Subcutaneous abdominal adipose tissue (tissue), 5 donors: ENCODE data around the gene POU2F2.

Experiments used
- H3K27ac ChIP-seq: one replicate; pipeline ENCODE4 v1.7.0; 2013; ENCODE audit warnings: low read depth, mild to moderate bottlenecking, inconsistent platforms, low read length, moderate library complexity
- H3K27me3 ChIP-seq, 5 donors: one replicate each; pipeline ENCODE4 v1.7.0; 2013; ENCODE audit warnings: low read length in 5 of 5, inconsistent platforms in 1 of 5; ENCODE audit not compliant: control insufficient read depth in 5 of 5, insufficient read depth in 4 of 5
- H3K36me3 ChIP-seq, 5 donors: one replicate each; pipeline ENCODE4 v1.7.0; 2013; ENCODE audit warnings: low read length in 5 of 5; ENCODE audit not compliant: control insufficient read depth in 5 of 5, insufficient read depth in 5 of 5
- H3K4me1 ChIP-seq, 5 donors: one replicate each; pipeline ENCODE4 v1.7.0; 2013; ENCODE audit warnings: low read length in 5 of 5, mild to moderate bottlenecking in 3 of 5, moderate library complexity in 1 of 5; ENCODE audit not compliant: control insufficient read depth in 5 of 5, insufficient read depth in 5 of 5
- H3K4me3 ChIP-seq, 5 donors: one replicate each; pipeline ENCODE4 v1.7.0; 2013; ENCODE audit warnings: low read length in 5 of 5, low read depth in 1 of 5
- H3K9ac ChIP-seq, 5 donors: one replicate each; pipeline ENCODE4 v1.7.0; 2013; ENCODE audit warnings: low read length in 5 of 5, mild to moderate bottlenecking in 4 of 5, moderate library complexity in 3 of 5
- H3K9me3 ChIP-seq, 5 donors: one replicate each; pipeline ENCODE4 v1.7.0; 2013; ENCODE audit warnings: low read length in 5 of 5; ENCODE audit not compliant: control insufficient read depth in 5 of 5
- donor health status: healthy.
- donor health status: healthy.
- donor health status: healthy.
- donor health status: healthy.
- donor health status: healthy.

The POU2F2 gene

DNA sequence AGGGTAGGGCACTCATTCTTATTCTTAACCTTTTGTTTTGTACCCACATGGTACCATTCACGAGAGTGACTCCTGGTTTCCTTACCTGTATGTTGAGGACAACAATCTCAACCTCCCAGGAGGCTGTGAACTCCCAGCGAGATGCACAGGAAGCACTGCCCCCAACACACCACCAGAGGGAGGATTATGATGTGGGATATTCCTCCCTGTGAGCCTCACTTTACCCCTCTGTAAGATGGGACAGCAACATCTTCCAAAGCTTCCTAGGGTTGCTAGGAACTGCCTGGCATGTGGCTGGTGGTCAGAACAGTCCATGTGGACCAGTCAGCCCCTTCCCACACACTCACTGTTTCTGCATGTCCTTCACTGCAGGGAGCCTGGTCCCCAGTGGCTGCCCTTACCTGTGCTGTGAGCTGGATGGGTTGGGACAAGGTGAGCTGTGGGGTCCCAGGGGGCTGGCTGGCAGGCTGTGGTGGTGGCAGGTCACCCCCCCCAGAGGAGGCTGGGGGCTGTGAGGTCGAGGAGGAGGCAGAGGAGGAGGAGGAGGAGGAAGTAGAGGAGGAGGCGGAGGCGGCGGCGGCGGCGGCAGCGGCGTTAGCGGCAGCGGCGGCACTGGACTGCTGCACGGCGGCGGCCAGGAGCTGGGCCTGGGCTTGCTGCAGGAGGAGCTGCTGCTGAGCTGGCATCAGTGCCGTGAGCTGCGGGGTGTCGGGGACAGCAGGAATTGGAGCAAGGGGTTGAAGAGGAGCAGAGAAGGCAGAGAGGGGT lies 15.8 kb downstream of the POU2F2 start:
- peaks cover 0 to 9% (median 0%) of the 10 kb centered on the region in 5 donors for H3K36me3 ChIP-seq
- H3K4me3 ChIP-seq, result no peak overlapping the region
- peaks cover 0 to 4% (median 2%) of the 10 kb centered on the region in 5 donors for H3K27me3 ChIP-seq
- H3K4me1 ChIP-seq, result peaks cover 3 to 18% (median 11%) of the 10 kb centered on the region in 5 donors
- H3K27ac ChIP-seq, result no peak overlapping the region
- H3K9me3 ChIP-seq, result no peaks in the 10 kb centered on the region
- H3K9ac ChIP-seq, result no peak overlapping the region

DNA sequence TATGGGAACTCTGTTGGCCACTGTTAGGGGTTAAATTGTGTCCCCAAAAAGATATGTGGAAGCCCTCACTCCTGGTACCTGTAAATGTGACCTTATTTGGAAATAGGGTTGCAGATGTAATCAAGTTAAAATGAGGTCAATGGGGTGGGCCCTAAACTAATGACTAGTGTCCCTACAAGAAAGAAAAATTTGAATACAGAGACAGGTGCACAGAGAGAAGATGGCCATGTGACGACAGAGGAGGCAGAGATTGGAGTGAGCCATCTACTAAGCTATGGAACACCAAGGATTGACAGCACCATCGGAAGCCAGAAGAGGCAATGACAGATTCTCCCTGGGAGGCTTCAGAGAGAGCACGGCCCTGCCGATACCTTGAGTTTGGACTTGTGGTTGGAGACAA lies 16.5 kb downstream of the POU2F2 start:
- Histone ChIP-seq H3K27ac (no peak overlapping the region), H3K9ac (no peak overlapping the region), H3K36me3 (peaks cover 0 to 9% (median 0%) of the 10 kb centered on the region in 5 donors), H3K9me3 (no peaks in the 10 kb centered on the region), H3K4me1 (peaks cover 3 to 14% (median 10%) of the 10 kb centered on the region in 5 donors), H3K27me3 (peaks cover 0 to 4% (median 0%) of the 10 kb centered on the region in 5 donors), H3K4me3 (no peak overlapping the region)

DNA sequence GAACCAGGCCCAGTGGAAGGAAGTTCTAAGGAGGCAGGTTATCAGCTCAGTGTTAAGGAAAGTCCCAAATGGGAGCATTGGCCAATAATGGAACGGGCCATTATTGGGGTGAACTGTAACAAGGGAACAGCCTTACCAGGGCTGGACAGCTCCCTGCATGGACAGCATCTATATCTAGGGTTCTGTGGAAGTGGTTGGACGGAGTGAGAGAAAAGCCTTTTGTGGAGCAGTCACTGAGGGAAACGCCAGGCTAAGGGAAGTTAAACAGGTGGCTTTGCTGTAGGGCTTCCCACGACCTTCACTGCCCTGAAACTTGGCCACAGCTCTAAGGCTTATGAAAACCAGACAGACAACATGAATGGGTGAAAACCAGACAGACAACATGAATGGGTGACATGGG lies 17.0 kb downstream of the POU2F2 start:
- peaks cover 3 to 14% (median 9%) of the 10 kb centered on the region in 5 donors for H3K4me1 ChIP-seq
- H3K9ac ChIP-seq, result no peak overlapping the region
- peaks cover 0 to 4% (median 0%) of the 10 kb centered on the region in 5 donors for H3K27me3 ChIP-seq
- H3K36me3 ChIP-seq, result peaks cover 0 to 9% (median 0%) of the 10 kb centered on the region in 5 donors
- no peak overlapping the region for H3K27ac ChIP-seq
- no peak overlapping the region for H3K4me3 ChIP-seq
- H3K9me3 ChIP-seq, result no peaks in the 10 kb centered on the region

DNA sequence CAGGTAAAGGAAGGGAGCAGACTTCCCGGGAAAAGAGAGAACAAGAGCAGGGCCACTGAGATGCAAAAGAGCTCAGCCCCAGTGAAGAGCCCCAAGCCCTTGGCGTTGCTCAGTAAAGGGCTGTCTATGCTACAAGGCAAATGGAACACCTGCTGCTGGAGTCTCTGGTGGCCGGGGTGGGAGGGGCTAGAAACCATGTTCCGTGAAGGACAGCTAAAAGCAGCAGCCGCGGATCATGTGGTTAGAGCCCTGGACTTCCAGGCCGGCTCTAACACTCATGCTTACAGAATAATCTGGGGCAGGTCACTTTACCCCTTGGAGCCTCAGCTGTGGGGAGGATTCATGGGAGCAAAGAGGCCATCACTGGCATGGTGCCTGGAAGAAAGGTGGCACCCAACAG lies 17.8 kb downstream of the POU2F2 start:
- no peaks in the 10 kb centered on the region for H3K9me3 ChIP-seq
- H3K36me3 ChIP-seq, result peaks cover 0 to 9% (median 0%) of the 10 kb centered on the region in 5 donors
- no peak overlapping the region for H3K4me3 ChIP-seq
- H3K27me3 ChIP-seq, result peaks cover 0 to 4% (median 0%) of the 10 kb centered on the region in 5 donors
- peaks cover 3 to 14% (median 9%) of the 10 kb centered on the region in 5 donors for H3K4me1 ChIP-seq
- H3K27ac ChIP-seq, result no peak overlapping the region
- H3K9ac ChIP-seq, result no peak overlapping the region

DNA sequence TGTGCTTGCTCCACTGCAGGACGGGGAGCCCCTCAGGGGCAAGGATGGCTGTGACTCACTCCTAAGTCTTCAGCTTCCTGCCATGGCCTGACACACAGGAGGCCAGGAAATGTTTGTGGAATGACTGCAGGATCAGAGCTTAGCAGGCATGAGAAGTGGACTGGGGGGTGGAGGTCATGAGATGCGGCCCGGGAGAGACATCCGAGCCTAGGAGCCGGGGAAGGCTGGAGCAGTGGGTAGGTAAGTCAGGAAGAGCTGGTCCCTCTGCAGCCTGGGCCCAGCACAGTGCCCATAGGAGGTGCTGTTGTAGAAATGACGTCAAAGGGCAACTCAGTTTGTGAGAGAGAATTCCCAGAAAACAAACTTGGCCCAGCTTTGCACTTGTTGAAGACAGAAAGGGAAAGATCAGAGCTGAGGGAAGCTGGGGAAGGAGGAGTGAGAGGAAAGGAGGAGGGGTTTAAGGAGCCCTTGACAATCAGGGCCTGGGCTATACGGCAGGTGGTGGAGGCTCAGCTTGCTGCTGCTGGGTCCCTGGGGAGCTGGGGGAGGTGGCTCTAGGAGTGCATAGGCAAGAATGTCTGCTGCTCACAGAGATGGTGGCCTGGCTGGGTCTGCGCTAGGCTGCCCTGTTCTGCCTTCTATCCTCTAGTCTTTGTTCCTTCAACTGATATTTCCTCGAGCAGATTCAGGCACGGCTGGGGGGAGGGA lies 18.5 kb downstream of the POU2F2 start:
- Histone ChIP-seq H3K9me3 (no peaks in the 10 kb centered on the region), H3K9ac (no peak overlapping the region), H3K27ac (no peak overlapping the region), H3K36me3 (peaks cover 0 to 9% (median 0%) of the 10 kb centered on the region in 5 donors), H3K27me3 (peaks cover 0 to 4% (median 2%) of the 10 kb centered on the region in 5 donors), H3K4me1 (peaks cover 3 to 15% (median 11%) of the 10 kb centered on the region in 5 donors), H3K4me3 (no peak overlapping the region)

DNA sequence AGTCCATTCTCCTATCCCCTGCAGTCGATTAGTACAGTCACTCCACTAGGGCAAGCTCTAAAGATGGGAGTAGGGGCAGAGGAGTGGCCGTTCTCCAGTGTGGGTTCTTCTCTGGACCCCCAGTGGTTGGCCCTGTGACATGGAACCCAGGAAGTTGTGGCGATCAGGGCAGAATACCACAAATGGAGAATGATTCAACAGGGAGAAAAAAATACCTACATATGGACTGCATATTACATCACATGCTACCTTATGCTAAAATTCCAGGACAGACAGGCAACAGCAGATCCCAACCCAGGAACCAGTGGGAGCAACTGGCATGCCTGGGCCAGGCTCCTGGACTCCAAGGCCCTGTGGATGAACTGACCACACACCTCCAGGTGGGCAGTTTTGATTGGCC lies 20.4 kb downstream of the POU2F2 start:
- H3K4me3 ChIP-seq, result no peak overlapping the region
- H3K27ac ChIP-seq, result no peak overlapping the region
- peaks cover 3 to 19% (median 15%) of the 10 kb centered on the region in 5 donors for H3K4me1 ChIP-seq
- H3K36me3 ChIP-seq, result peaks cover 0 to 9% (median 0%) of the 10 kb centered on the region in 5 donors
- no peaks in the 10 kb centered on the region for H3K9me3 ChIP-seq
- no peak overlapping the region for H3K9ac ChIP-seq
- peaks cover 0 to 4% (median under 1%) of the 10 kb centered on the region in 5 donors for H3K27me3 ChIP-seq

DNA sequence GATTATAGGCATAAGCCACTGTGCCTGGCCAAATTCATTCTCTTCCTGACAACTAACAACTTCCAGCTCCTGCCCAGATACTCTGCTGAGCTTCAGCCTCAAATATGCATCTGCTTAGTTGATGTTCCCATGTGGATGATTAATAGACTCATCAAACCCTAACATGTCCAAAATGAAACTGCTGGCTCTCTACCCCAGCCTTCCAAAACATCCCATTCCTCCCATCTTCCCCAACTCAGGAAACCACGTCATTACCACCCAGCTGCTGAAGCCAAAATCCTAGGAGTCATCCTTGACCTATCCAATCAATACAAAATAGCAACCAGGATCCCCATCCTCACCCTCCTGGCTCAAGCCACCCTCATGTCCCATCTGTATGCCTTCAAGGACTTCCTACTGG lies 20.9 kb downstream of the POU2F2 start:
- Histone ChIP-seq H3K27ac (no peak overlapping the region), H3K27me3 (peaks cover 0 to 4% (median 0%) of the 10 kb centered on the region in 5 donors), H3K4me3 (no peak overlapping the region), H3K4me1 (peaks cover 3 to 19% (median 15%) of the 10 kb centered on the region in 5 donors), H3K9me3 (no peaks in the 10 kb centered on the region), H3K9ac (no peak overlapping the region), H3K36me3 (peaks cover 0 to 5% (median 0%) of the 10 kb centered on the region in 5 donors)

DNA sequence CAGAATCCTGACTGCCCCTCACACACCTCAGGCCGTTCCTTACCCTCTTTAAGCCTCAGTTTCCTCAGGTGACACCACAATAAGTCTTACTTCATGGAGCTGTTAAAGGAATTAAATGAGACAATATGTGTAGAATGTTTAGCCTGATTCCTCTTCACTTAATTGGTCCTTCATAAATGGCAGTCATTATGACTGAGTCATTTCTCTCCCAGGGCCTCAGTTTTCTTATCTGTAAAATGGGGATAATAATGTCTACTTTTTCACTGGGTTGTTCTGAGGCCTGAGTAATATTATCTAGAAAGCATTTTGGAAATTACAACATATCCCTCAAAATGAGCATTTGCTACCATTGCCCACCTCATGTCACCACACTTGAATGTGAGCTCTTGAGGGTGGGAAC lies 21.6 kb downstream of the POU2F2 start:
- peaks cover 3 to 19% (median 15%) of the 10 kb centered on the region in 5 donors for H3K4me1 ChIP-seq
- H3K9me3 ChIP-seq, result no peaks in the 10 kb centered on the region
- H3K27me3 ChIP-seq, result peaks cover 0 to 7% (median 0%) of the 10 kb centered on the region in 5 donors
- H3K9ac ChIP-seq, result no peak overlapping the region
- no peak overlapping the region for H3K4me3 ChIP-seq
- H3K27ac ChIP-seq, result no peak overlapping the region
- peaks cover 0 to 3% (median 0%) of the 10 kb centered on the region in 5 donors for H3K36me3 ChIP-seq

DNA sequence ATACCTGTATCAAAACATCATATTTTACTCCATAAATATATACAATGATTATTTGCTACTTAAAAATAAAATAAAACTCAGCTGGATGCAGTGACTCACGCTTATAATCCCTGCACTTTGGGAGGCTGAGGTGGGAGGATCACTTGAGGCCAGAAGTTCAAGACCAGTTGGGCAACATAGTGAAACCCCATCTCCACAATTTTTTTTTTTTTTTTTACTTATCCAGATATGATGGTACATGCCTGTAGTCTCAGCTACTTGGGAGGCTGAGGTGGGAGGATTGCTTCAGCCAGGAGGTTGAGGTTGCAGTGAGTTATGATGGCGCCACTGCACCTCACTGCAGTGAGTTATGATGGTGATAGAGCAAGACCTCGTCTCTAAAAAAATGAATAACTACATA lies 22.4 kb downstream of the POU2F2 start:
- no peak overlapping the region for H3K9ac ChIP-seq
- H3K9me3 ChIP-seq, result no peaks in the 10 kb centered on the region
- peaks cover 0 to 9% (median 0%) of the 10 kb centered on the region in 5 donors for H3K27me3 ChIP-seq
- no peak overlapping the region for H3K27ac ChIP-seq
- H3K36me3 ChIP-seq, result no peaks in the 10 kb centered on the region
- H3K4me1 ChIP-seq, result peaks cover 3 to 19% (median 15%) of the 10 kb centered on the region in 5 donors
- H3K4me3 ChIP-seq, result no peak overlapping the region
